GM21381 (cell line): ENCODE data around the gene ESPN.
A peak's percentile ranks its signal among the peaks of the same experiment; 100 is the strongest.
"Not testable (repeated sequence)": the region's sequence is repeated elsewhere in the genome, so short reads cannot be mapped to it uniquely, and the experiment has no call there.

ENCODE experiments used
- ATAC-seq: cut with Tn5 transposase; IDR thresholded peaks from one replicate; pipeline ENCODE4 v1.9.1; 2021; ENCODE audit warnings: mild to moderate bottlenecking, moderate library complexity; ENCODE audit not compliant: unreplicated experiment

ESPN gene

GRCh38 chr1:6424619-6425593, at the start of gene ESPN:
Gene ESPN (plus strand): TSS chr1:6424776. CDS start chr1:6424956, 180 bp downstream.
- no peak for ATAC-seq

- no peak for ATAC-seq
Measured at GRCh38 chr1:6378096-6378746, 46.4 kb upstream of the ESPN start.

- no peak for ATAC-seq
Measured at GRCh38 chr1:6380037-6380436, 44.5 kb upstream of the ESPN start.

GRCh38 chr1:6384135-6384534, 40.4 kb upstream of the ESPN start:
- no peak for ATAC-seq

GRCh38 chr1:6384962-6385361, 39.6 kb upstream of the ESPN start:
- ATAC-seq: no peak

- ATAC-seq: no peak
Measured at GRCh38 chr1:6385488-6386191, 38.9 kb upstream of the ESPN start.

GRCh38 chr1:6386371-6386949, 38.1 kb upstream of the ESPN start:
- ATAC-seq: no peak

- no peak for ATAC-seq
Measured at GRCh38 chr1:6389971-6390370, 34.6 kb upstream of the ESPN start.

- ATAC-seq: no peak
Measured at GRCh38 chr1:6391951-6392808, 32.4 kb upstream of the ESPN start.

GRCh38 chr1:6392809-6393399, 31.7 kb upstream of the ESPN start:
- ATAC-seq: peak; percentile 8

- peak; percentile 75 for ATAC-seq
Measured at GRCh38 chr1:6393400-6394187, 31.0 kb upstream of the ESPN start, which contains the start of gene ACOT7. Gene ACOT7 (minus strand): TSS chr1:6393767. CDS start chr1:6393399, 368 bp downstream.

- ATAC-seq: not testable (repeated sequence)
Measured at GRCh38 chr1:6395130-6395529, 29.4 kb upstream of the ESPN start.

- ATAC-seq: not testable (repeated sequence)
Measured at GRCh38 chr1:6395781-6396244, 28.8 kb upstream of the ESPN start.

GRCh38 chr1:6396998-6397397, 27.6 kb upstream of the ESPN start:
- ATAC-seq: no peak

GRCh38 chr1:6397844-6398441, 26.6 kb upstream of the ESPN start:
- ATAC-seq: no peak

- ATAC-seq: no peak
Measured at GRCh38 chr1:6399294-6399693, 25.3 kb upstream of the ESPN start.

- no peak for ATAC-seq
Measured at GRCh38 chr1:6401673-6402072, 22.9 kb upstream of the ESPN start.

GRCh38 chr1:6408023-6408422, 16.6 kb upstream of the ESPN start:
- ATAC-seq: no peak
